Measurements from ENCODE around the gene HTR3B.
"Not testable (repeated sequence)": the region's sequence is repeated elsewhere in the genome, so short reads cannot be mapped to it uniquely, and the experiment has no call there.

The HTR3B gene

DNA sequence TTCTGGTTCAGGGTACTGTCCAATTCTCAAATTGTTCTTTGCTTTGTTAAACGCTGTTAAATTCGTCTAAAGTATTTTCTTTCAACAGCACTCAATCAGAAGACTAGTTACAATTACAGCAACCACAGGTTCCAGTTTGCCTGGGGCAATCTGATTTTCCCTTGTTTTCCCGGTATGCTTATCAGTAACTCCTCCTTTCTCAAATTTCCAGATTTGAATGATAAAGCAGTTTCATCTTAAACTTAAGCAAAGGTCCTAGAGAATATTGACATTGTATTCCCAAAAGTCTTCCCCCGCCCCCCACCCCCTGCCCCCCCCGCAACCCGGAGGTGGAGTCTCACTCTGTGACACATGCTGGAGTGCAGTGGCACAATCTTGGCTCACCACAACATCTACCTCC is 18.7 kb upstream of the HTR3B start:
- DNase-seq = no peak

DNA sequence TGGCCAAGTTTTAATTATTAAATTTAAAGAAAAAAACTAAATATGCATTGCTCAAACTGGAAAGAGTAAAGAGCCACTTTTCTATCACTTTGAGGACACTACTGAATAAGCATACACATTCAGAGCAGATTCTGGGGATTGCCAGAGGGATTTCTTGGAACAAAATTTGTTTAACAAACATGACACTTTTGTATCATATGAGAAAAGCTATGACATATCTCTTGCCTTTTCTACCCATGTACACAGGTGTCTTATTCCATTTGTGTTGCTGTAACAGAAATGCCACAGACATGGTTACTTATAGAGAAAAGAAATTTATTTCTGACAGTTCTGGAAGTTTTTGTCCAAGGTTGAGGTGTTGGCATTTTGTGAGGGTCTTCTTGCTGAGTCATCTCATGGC is 15.7 kb upstream of the HTR3B start:
- no peak for DNase-seq

DNA sequence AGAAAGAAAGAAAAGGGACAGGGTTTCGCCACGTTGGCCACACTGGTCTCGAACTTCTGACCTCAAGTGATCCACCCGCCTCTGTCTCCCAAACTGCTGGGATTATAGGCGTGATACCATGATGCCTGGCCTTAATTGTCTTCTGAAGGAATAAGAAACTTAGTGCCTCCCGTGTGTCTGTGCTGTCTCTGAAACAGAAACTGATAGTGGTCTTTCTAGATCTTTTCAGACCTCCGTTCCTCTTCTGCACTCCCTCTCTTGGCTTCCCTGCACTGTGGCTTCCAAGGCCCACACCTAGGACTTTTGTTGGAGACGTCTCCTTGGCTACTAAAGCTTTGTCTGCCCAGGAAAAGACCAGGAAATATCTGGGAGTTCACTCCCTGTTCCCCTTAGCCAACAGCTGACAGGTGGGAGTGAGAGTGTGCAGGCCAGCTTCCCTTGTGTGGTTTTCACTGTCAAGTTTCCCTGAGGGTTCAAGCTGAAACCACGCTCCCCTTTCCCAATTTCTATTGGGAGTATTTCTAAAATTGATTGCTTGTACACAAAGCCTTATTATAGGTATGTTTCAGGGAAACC is 10.1 kb upstream of the HTR3B start:
- no peak for DNase-seq

GRCh38 chr11:113895367-113896155 is 9.0 kb upstream of the HTR3B start:
- DNase-seq = no peak

GRCh38 chr11:113896156-113896879 is 8.3 kb upstream of the HTR3B start:
- DNase-seq = no peak

- no peak for DNase-seq
Observed at GRCh38 chr11:113901141-113901540, 3.5 kb upstream of the HTR3B start.

DNA sequence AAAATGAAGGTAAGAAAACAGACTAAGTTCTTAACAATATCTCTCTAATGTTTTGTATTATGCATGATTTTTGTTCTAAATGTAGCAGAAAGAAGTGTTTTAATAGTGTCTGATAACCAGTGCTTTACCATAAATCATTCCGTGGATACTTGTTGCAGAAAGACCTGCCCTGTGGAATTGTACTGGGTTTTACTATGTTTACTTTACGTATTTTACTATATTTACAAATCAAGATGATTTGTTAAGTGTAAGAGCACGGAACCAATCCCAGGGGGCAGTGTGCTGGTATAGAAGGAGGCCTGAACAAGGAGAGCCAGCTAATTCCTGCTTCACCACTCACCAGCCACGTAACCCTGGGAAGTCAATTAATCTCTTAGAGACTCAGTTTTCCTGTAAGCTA is 1.4 kb downstream of the HTR3B start:
- no peak for DNase-seq

DNA sequence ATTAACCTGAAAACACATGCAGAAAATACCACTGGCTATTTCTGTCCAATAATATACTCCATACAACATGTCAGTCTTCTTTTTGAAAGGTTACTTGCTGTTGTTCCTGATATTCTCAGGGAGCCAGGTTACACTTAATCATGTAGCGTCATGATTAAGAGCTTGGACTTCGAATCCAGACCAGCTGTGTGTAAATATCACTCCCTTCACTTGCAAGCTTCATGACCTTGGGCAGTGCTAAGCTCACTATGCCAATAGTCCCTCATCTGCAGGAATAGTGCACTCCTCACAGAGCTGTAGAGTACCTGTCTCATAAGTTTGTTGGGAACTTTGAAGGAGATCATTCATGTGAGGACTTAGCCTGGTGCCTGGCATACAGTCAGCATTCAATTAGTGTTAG is 1.9 kb downstream of the HTR3B start:
- DNase-seq = no peak

GRCh38 chr11:113907152-113907551 is 2.6 kb downstream of the HTR3B start:
- DNase-seq = no peak

- DNase-seq = no peak
Observed at GRCh38 chr11:113907681-113908080, 3.1 kb downstream of the HTR3B start.

DNA sequence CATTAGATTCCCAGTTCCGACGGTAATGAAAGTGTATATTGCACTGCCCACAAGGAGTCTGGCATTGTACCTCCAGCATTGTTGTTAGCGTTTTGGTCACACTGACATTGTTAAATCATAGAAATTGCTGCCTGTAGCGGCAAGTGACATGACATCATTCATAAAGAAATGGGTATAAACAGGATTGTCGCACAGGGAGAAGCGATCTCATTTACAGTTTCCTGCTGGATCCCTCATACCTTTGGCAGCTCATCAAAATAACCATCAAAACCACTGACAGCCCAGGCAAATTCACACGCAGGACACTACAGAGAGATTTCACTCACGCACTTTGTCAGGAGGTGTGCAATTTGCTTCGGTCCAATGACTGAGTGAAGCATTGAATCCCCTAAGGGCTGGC is 3.5 kb downstream of the HTR3B start:
- DNase-seq = no peak

DNA sequence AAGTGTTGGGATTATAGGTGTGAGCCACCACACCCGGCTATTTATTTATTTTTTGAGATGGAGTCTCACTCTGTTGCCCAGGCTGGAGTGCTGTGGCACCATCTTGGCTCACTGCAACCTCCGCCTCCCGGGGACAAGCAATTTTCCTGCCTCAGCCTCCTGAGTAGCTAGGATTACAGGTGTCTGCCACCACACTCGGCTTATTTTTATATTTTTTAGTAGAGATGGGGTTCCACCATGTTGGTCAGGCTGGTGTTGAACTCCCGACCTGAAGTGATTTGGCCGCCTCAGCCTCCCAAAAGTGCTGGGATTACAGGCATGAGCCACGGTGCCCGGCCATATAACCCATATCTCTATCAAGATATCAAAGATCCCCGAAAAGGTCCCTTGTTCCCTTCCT is 6.9 kb downstream of the HTR3B start:
- DNase-seq = not testable (repeated sequence)

DNA sequence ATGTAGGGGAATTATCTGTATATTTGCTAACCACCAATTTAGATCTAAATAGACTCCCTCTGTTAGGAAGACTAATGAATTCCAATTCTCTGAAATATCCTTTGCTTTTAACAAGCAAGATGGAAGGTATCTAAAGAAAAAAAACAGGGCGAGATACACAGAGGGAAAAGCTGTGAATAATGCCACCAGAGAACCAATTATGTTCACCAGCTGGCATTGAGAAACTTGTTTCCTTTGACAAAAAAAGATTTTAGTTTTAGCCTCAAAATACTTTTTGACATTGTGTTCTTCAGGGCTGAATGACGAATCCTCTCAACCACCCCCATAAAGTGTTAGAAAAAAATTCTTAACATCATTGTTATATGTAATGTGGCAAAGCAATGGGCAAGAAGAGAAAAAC is 19.0 kb downstream of the HTR3B start:
- no peak for DNase-seq

GRCh38 chr11:113926273-113927197 is 21.9 kb downstream of the HTR3B start:
- DNase-seq = no peak

DNA sequence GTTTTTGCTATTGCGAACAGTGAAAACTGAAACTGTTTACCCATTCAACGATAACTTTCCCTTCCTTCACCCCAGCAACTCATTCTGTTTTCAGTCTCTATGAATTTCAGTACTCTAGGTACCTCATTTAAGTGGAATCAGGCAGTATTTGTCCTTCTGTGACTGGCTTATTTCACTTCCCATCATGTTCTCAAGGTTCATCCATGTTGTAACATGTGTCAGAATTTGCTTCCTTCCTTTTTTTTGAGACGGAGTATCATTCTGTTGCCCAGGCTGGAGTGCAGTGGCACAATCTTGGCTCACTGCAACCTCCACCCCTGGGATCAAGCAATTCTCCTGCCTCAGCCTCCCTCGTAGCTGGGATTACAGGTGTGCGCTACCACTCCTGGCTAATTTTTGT is 23.7 kb downstream of the HTR3B start:
- DNase-seq = no peak

DNA sequence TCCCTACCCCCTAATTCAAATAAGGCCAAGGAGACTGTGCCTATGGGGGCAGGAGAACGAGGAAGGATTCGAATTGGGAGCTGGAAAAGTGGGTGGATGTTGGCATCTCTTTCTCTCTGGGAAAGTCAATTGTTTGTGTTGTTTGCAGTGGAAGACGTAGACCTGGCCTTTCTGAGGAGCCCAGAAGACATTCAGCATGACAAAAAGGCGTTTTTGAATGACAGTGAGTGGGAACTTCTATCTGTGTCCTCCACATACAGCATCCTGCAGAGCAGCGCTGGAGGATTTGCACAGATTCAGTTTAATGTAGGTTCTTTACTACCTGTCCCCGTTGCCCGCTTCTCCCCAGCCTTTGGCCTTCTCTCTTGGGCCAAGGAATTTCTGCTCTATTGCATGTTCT is 28.2 kb downstream of the HTR3B start:
- no peak for DNase-seq

GRCh38 chr11:113934193-113934592 is 29.6 kb downstream of the HTR3B start:
- not testable (repeated sequence) for DNase-seq

- no peak for DNase-seq
Observed at GRCh38 chr11:113934761-113935160, 30.2 kb downstream of the HTR3B start.

DNA sequence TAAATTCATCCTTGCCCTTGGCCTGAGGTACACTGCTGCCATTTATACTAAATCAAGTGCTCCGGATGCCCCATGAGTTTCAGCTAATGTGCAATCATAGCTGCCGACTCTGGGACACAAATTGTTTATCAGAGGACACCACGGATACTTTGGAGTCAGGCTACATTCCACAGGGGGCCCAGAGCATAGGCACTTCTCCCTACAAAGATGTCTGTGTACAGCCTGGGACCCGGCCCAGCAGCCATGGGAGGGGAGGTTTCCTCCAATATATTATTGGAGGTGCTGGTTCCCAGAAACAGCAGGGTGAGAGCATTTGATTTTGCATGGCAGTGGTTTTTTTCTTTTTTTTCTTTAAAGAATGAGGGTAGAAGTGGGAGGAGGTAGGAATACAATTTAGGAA is 31.3 kb downstream of the HTR3B start:
- DNase-seq = no peak

GRCh38 chr11:113937918-113938317 is 33.3 kb downstream of the HTR3B start:
- DNase-seq = no peak

GRCh38 chr11:113942256-113942655 is 37.7 kb downstream of the HTR3B start:
- no peak for DNase-seq

DNA sequence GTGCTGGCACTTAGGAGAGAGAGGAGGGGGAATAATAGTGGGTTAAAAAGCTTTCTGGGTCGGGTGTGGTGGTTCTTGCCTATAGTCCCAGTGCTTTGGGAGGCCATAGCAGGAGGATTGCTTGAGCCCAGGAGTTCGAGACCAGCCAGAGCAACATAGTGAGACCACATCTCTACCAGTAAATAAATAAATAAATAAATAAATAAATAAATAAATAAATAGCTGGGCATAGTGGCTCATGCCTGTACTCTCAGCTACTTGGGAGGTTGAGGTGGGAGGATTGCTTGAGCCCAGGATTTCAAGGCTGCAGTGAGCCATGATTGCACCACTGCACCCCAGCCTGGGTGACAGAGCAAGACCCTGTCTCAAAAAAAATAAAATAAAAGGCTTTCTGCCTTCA is 41.6 kb downstream of the HTR3B start:
- DNase-seq = not testable (repeated sequence)

GRCh38 chr11:113947994-113948393 is 43.4 kb downstream of the HTR3B start:
- no peak for DNase-seq

Measured in NCI-H1694 (cell line).